T-helper 17 cell (primary cell): ENCODE data around the gene SRSF10. TPM values are rescaled to one million over a fixed set of nuclear protein-coding genes. Genes with fewer than 3 reads are reported as not detected.

ENCODE experiments used
- ATAC-seq: fragments of 150-1000 bp; cut with Tn5 transposase; 2 replicates; pipeline ENCODE4 v1.10.0; 2021; ENCODE audit warnings: mild to moderate bottlenecking, moderate library complexity
- DNase-seq, 3 donors: peaks; one replicate each; pipeline versions ENCODE4 v3.0.0 to v3.0.0-alpha.2; 2020 to 2021
- H3K9me3 ChIP-seq: one replicate; pipeline ENCODE4 v1.7.0; 2013; ENCODE audit warnings: low read length, mild to moderate bottlenecking; ENCODE audit not compliant: control insufficient read depth, poor library complexity, severe bottlenecking
- H3K27ac Mint-ChIP-seq: one replicate; pipeline ENCODE4 v1.8.0; 2022; ENCODE audit warnings: mild to moderate bottlenecking, moderate library complexity, mixed read lengths
- H3K27me3 Mint-ChIP-seq: one replicate; pipeline ENCODE4 v1.8.0; 2022; ENCODE audit warnings: mixed read lengths
- H3K36me3 Mint-ChIP-seq: one replicate; pipeline ENCODE4 v1.8.0; 2022; ENCODE audit warnings: low read depth, mixed read lengths
- H3K4me1 Mint-ChIP-seq: one replicate; pipeline ENCODE4 v1.8.0; 2022; ENCODE audit warnings: mild to moderate bottlenecking, mixed read lengths
- H3K4me3 Mint-ChIP-seq: one replicate; pipeline ENCODE4 v1.8.0; 2022; ENCODE audit warnings: mild to moderate bottlenecking, moderate library complexity, mixed read lengths
- total RNA-seq, 4 donors: library from RNA in 2 of 4; stranded (reverse) in 2 of 4; gene quantifications; one replicate each; pipeline ENCODE4 v1.2.3 and lab custom pipeline; 2022 to 2026

Gene SRSF10
- total RNA-seq, 2 donors from 2014 or later, result 232 to 239 TPM

GRCh38 chr1:23984417-23985186 lies 4.5 kb upstream of the SRSF10 start:
- ATAC-seq, result no peak
- Mint-ChIP-seq H3K27ac (no peak overlapping the region), H3K36me3 (peaks cover 3% of the 10 kb centered on the region), H3K4me3 (no peak overlapping the region), H3K4me1 (peaks cover 14% of the 10 kb centered on the region), H3K27me3 (no peaks in the 10 kb centered on the region)
- H3K9me3 ChIP-seq, result no peaks in the 10 kb centered on the region
- no peak for DNase-seq

- Mint-ChIP-seq H3K27ac (peak overlapping the region; percentile 95), H3K36me3 (peaks cover 3% of the 10 kb centered on the region)
Measured at GRCh38 chr1:23980728-23981070, 572 bp upstream of the SRSF10 start.

GRCh38 chr1:23979387-23979880 lies 693 bp downstream of the SRSF10 start:
- peaks cover 43% of the 10 kb centered on the region for H3K4me1 Mint-ChIP-seq
- no peaks in the 10 kb centered on the region for H3K9me3 ChIP-seq
- no peak for ATAC-seq
- DNase-seq, result no peak
- H3K4me3 Mint-ChIP-seq, result peak overlapping the region; percentile 96
- peaks cover 3% of the 10 kb centered on the region for H3K36me3 Mint-ChIP-seq
- peak overlapping the region; percentile 95 for H3K27ac Mint-ChIP-seq
- H3K27me3 Mint-ChIP-seq, result no peaks in the 10 kb centered on the region

More at GRCh38 chr1:23980728-23981070, 572 bp upstream of the SRSF10 start:
- H3K27me3 Mint-ChIP-seq, result no peaks in the 10 kb centered on the region
- ATAC-seq, result no peak
- no peak for DNase-seq
- H3K4me3 Mint-ChIP-seq, result peak overlapping the region; percentile 96
- H3K4me1 Mint-ChIP-seq, result peaks cover 37% of the 10 kb centered on the region
- no peaks in the 10 kb centered on the region for H3K9me3 ChIP-seq

- H3K4me3 Mint-ChIP-seq, result peak overlapping the region; percentile 96
- H3K27ac Mint-ChIP-seq, result peak overlapping the region; percentile 95
- peaks cover 6% of the 10 kb centered on the region for H3K36me3 Mint-ChIP-seq
- no peaks in the 10 kb centered on the region for H3K9me3 ChIP-seq
- H3K27me3 Mint-ChIP-seq, result no peaks in the 10 kb centered on the region
- DNase-seq (no peak), ATAC-seq (no peak)
- H3K4me1 Mint-ChIP-seq, result peaks cover 47% of the 10 kb centered on the region
Measured at GRCh38 chr1:23978805-23979204, 1.3 kb downstream of the SRSF10 start.

- ATAC-seq (no peak), DNase-seq (no peak)
- peak overlapping the region; percentile 95 for H3K27ac Mint-ChIP-seq
- H3K4me1 Mint-ChIP-seq, result peaks cover 49% of the 10 kb centered on the region
- H3K36me3 Mint-ChIP-seq, result peaks cover 6% of the 10 kb centered on the region
- H3K4me3 Mint-ChIP-seq, result peak overlapping the region; percentile 85
- no peaks in the 10 kb centered on the region for H3K9me3 ChIP-seq
- H3K27me3 Mint-ChIP-seq, result no peaks in the 10 kb centered on the region
Measured at GRCh38 chr1:23977854-23978191, 2.3 kb downstream of the SRSF10 start.

GRCh38 chr1:23977187-23977853 lies 2.8 kb downstream of the SRSF10 start:
- H3K4me1 Mint-ChIP-seq, result peaks cover 49% of the 10 kb centered on the region
- peak overlapping the region; percentile 82 for H3K4me3 Mint-ChIP-seq
- H3K27me3 Mint-ChIP-seq, result no peaks in the 10 kb centered on the region
- peak overlapping the region; percentile 95 for H3K27ac Mint-ChIP-seq
- no peaks in the 10 kb centered on the region for H3K9me3 ChIP-seq
- DNase-seq, result no peak
- peaks cover 6% of the 10 kb centered on the region for H3K36me3 Mint-ChIP-seq
- ATAC-seq, result no peak

GRCh38 chr1:23967871-23968270 lies 12.3 kb downstream of the SRSF10 start:
- peak overlapping the region; percentile 67 for H3K27ac Mint-ChIP-seq
- no peak for DNase-seq
- H3K27me3 Mint-ChIP-seq, result no peaks in the 10 kb centered on the region
- peaks cover 4% of the 10 kb centered on the region for H3K36me3 Mint-ChIP-seq
- H3K9me3 ChIP-seq, result no peaks in the 10 kb centered on the region
- no peak for ATAC-seq
- peaks cover 19% of the 10 kb centered on the region for H3K4me1 Mint-ChIP-seq
- H3K4me3 Mint-ChIP-seq, result no peak overlapping the region

- DNase-seq, result no peak
- Mint-ChIP-seq H3K4me3 (no peak overlapping the region), H3K4me1 (peaks cover 21% of the 10 kb centered on the region), H3K27ac (peak overlapping the region; percentile 67), H3K36me3 (peaks cover 4% of the 10 kb centered on the region), H3K27me3 (no peaks in the 10 kb centered on the region)
- ATAC-seq, result no peak
- H3K9me3 ChIP-seq, result no peaks in the 10 kb centered on the region
Measured at GRCh38 chr1:23966973-23967493, 13.1 kb downstream of the SRSF10 start.

GRCh38 chr1:23964790-23965740 lies 15.1 kb downstream of the SRSF10 start:
- Mint-ChIP-seq H3K4me3 (no peak overlapping the region), H3K4me1 (peaks cover 26% of the 10 kb centered on the region), H3K27ac (peak overlapping the region; percentile 87), H3K36me3 (no peaks in the 10 kb centered on the region), H3K27me3 (no peaks in the 10 kb centered on the region)
- H3K9me3 ChIP-seq, result no peaks in the 10 kb centered on the region
- ATAC-seq (no peak), DNase-seq (no peak)

- no peaks in the 10 kb centered on the region for H3K27me3 Mint-ChIP-seq
- peaks cover 2% of the 10 kb centered on the region for H3K36me3 Mint-ChIP-seq
- no peak overlapping the region for H3K4me3 Mint-ChIP-seq
- peaks cover 27% of the 10 kb centered on the region for H3K4me1 Mint-ChIP-seq
- peak overlapping the region; percentile 87 for H3K27ac Mint-ChIP-seq
- ATAC-seq (no peak), DNase-seq (no peak)
- no peaks in the 10 kb centered on the region for H3K9me3 ChIP-seq
Measured at GRCh38 chr1:23964235-23964668, 15.9 kb downstream of the SRSF10 start.

- Mint-ChIP-seq H3K27me3 (no peaks in the 10 kb centered on the region), H3K27ac (peak overlapping the region; percentile 87), H3K36me3 (peaks cover 2% of the 10 kb centered on the region), H3K4me1 (peaks cover 31% of the 10 kb centered on the region), H3K4me3 (no peak overlapping the region)
- no peaks in the 10 kb centered on the region for H3K9me3 ChIP-seq
- no peak for DNase-seq
- ATAC-seq, result no peak
Measured at GRCh38 chr1:23963617-23964234, 16.4 kb downstream of the SRSF10 start.

- Mint-ChIP-seq H3K27me3 (no peaks in the 10 kb centered on the region), H3K36me3 (peaks cover 2% of the 10 kb centered on the region), H3K4me1 (peaks cover 30% of the 10 kb centered on the region), H3K27ac (peak overlapping the region; percentile 100), H3K4me3 (peak overlapping the region; percentile 100)
- no peak for ATAC-seq
- no peaks in the 10 kb centered on the region for H3K9me3 ChIP-seq
- no peak for DNase-seq
Measured at GRCh38 chr1:23960291-23961020, 19.7 kb downstream of the SRSF10 start.
